HCT116 (cell line): ENCODE data around the gene SMARCD2. TPM values are rescaled to one million over a fixed set of nuclear protein-coding genes. Genes with fewer than 3 reads are reported as not detected.

Source experiments
- ATAC-seq: fragments of 200-7000 bp; cut with Tn5 transposase; 2 replicates; pipeline ENCODE4 v1.9.1; 2020; ENCODE audit warnings: mild to moderate bottlenecking, moderate library complexity
- BruUV-seq: library from RNA; stranded (reverse); fragments of 400-500 nt; replicated peaks from 2 replicates; lab custom pipeline; 2021; lab: Mats Ljungman, UMichigan
- CTCF ChIA-PET: fragments of 300-600 bp; sonication (Branson Sonifier 250); formaldehyde crosslinking; loops from one replicate; lab custom pipeline; 2021; ENCODE audit warnings: antibody characterized with exemption; lab: Charles Lee
- POLR2A ChIA-PET: fragments of 300-600, 350-600 bp; sonication (Branson Sonifier 250); formaldehyde crosslinking; loops from one replicate; lab custom pipeline; 2021; ENCODE audit warnings: antibody characterized with exemption; lab: Charles Lee
- RAD21 ChIA-PET, 2 experiments: fragments of 300-600 bp; sonication (Branson Sonifier 250); formaldehyde crosslinking; loops; one replicate each; lab custom pipeline; 2023; ENCODE audit warnings: low total read pairs in 2 of 2; ENCODE audit not compliant: uncharacterized antibody in 2 of 2, unreplicated experiment in 2 of 2, low non-redundant PET in 1 of 2; lab: Charles Lee
- DNase-seq: peaks from one replicate; pipeline ENCODE4 v3.0.0-alpha.2; 2010; ENCODE audit warnings: low read depth, low spot score
- H2AFZ ChIP-seq: fragments of 200-600 bp; shearing (Covaris generic), sonication (generic); 2 replicates; pipeline ENCODE4 v1.6.1; 2017; ENCODE audit warnings: low read depth, mixed run types, mixed read lengths, antibody characterized with exemption, low read length; ENCODE audit not compliant: poor library complexity, severe bottlenecking
- H3K27ac ChIP-seq: 2 replicates; pipeline ENCODE4 v1.5.1; 2012; ENCODE audit warnings: low read depth, low read length
- H3K27me3 ChIP-seq: fragments of 200-600 bp; sonication (generic); 2 replicates; pipeline ENCODE4 v1.6.1; 2016; ENCODE audit warnings: mixed run types, low read length, mixed read lengths; ENCODE audit not compliant: insufficient read depth
- H3K36me3 ChIP-seq, 2 experiments: fragments of 200-500 bp in 1 of 2; fragments of 200-600 bp in 1 of 2; sonication (Bioruptor generic) in 1 of 2; sonication (generic) in 1 of 2; 2 replicates each; pipeline versions ENCODE4 v1.5.1 to v1.6.1; 2014 to 2016; ENCODE audit warnings: low read length in 2 of 2, inconsistent platforms in 1 of 2, mixed read lengths in 1 of 2, mixed run types in 1 of 2; ENCODE audit not compliant: insufficient read depth in 2 of 2, control insufficient read depth in 1 of 2
- H3K4me1 ChIP-seq, 2 experiments: fragments of 200-600 bp in 1 of 2; sonication (generic) in 1 of 2; 2 replicates each; pipeline versions ENCODE4 v1.5.1 to v1.6.1; 2012 to 2017; ENCODE audit warnings: low read length in 2 of 2, inconsistent platforms in 1 of 2, mild to moderate bottlenecking in 1 of 2, mixed read lengths in 1 of 2, mixed run types in 1 of 2, moderate library complexity in 1 of 2; ENCODE audit not compliant: insufficient read depth in 2 of 2, control insufficient read depth in 1 of 2
- H3K4me2 ChIP-seq: fragments of 200-600 bp; sonication (generic); 2 replicates; pipeline ENCODE4 v1.6.1; 2017; ENCODE audit warnings: mixed run types, low read length, mixed read lengths
- H3K4me3 ChIP-seq, 2 experiments: fragments of 200-600 bp in 1 of 2; sonication (generic) in 1 of 2; replicated peaks in 1 of 2; 2 replicates each; pipeline ENCODE4 v1.5.1; 2011 to 2016; ENCODE audit warnings: low read length in 2 of 2, control low read depth in 1 of 2, low read depth in 1 of 2, mild to moderate bottlenecking in 1 of 2, mixed read lengths in 1 of 2, mixed run types in 1 of 2
- H3K79me2 ChIP-seq: fragments of 200-600 bp; sonication (generic); 2 replicates; pipeline ENCODE4 v1.6.1; 2017; ENCODE audit warnings: mild to moderate bottlenecking, mixed run types, low read length, moderate library complexity, mixed read lengths; ENCODE audit not compliant: insufficient read depth
- H3K9ac ChIP-seq: fragments of 200-600 bp; sonication (generic); 2 replicates; pipeline ENCODE4 v1.6.1; 2016; ENCODE audit warnings: low read length, mixed read lengths
- H3K9me2 ChIP-seq: fragments of 200-600 bp; sonication (generic), shearing (Covaris generic); 2 replicates; pipeline ENCODE4 v1.6.1; 2017; ENCODE audit warnings: mixed run types, mild to moderate bottlenecking, moderate library complexity; ENCODE audit not compliant: insufficient read depth
- H3K9me3 ChIP-seq, 2 experiments: fragments of 200-500 bp in 1 of 2; fragments of 200-600 bp in 1 of 2; sonication (Bioruptor generic) in 1 of 2; sonication (generic) in 1 of 2; 2 replicates each; pipeline ENCODE4 v1.6.1; 2014 to 2017; ENCODE audit warnings: low read length in 2 of 2, mixed read lengths in 2 of 2, inconsistent platforms in 1 of 2, low read depth in 1 of 2, mild to moderate bottlenecking in 1 of 2, mixed run types in 1 of 2, moderate library complexity in 1 of 2; ENCODE audit not compliant: control insufficient read depth in 1 of 2, insufficient read depth in 1 of 2
- H4K20me1 ChIP-seq: fragments of 200-600 bp; sonication (generic), shearing (Covaris generic); 2 replicates; pipeline ENCODE4 v1.6.1; 2017; ENCODE audit warnings: mixed run types, mild to moderate bottlenecking, moderate library complexity; ENCODE audit not compliant: insufficient read depth
- ATF3 ChIP-seq: IDR thresholded peaks from 2 replicates; pipeline ENCODE4 v1.6.1; 2012
- CBX3 ChIP-seq: IDR thresholded peaks from 2 replicates; pipeline ENCODE4 v1.6.1; 2012; ENCODE audit warnings: low read depth
- CEBPB ChIP-seq: IDR thresholded peaks from 2 replicates; pipeline ENCODE4 v1.6.1; 2012; ENCODE audit warnings: low read depth
- EGR1 ChIP-seq: IDR thresholded peaks from 2 replicates; pipeline ENCODE4 v1.6.1; 2012; ENCODE audit warnings: low read depth
- ELF1 ChIP-seq: IDR thresholded peaks from 2 replicates; pipeline ENCODE4 v1.6.1; 2012; ENCODE audit warnings: low read depth, borderline replicate concordance
- EZH2phosphoT487 ChIP-seq: fragments of 200-600 bp; IDR thresholded peaks from 2 replicates; pipeline ENCODE4 v1.6.1; 2018; ENCODE audit warnings: antibody characterized with exemption, borderline replicate concordance
- FOSL1 ChIP-seq: IDR thresholded peaks from 2 replicates; pipeline ENCODE4 v1.6.1; 2012; ENCODE audit warnings: low read depth
- POLR2A ChIP-seq: IDR thresholded peaks from 2 replicates; pipeline ENCODE4 v1.7.0; 2011; ENCODE audit warnings: borderline replicate concordance; ENCODE audit not compliant: insufficient read depth, insufficient read length; ENCODE audit errors: extremely low read depth
- POLR2AphosphoS5 ChIP-seq: IDR thresholded peaks from 2 replicates; pipeline ENCODE4 v1.6.1; 2011; ENCODE audit warnings: mild to moderate bottlenecking, low read depth, low read length, moderate library complexity
- RAD21 ChIP-seq: IDR thresholded peaks from 2 replicates; pipeline ENCODE4 v1.6.1; 2012; ENCODE audit warnings: low read depth, mild to moderate bottlenecking
- REST ChIP-seq: IDR thresholded peaks from 2 replicates; pipeline ENCODE4 v1.6.1; 2012; ENCODE audit warnings: low read depth
- SIN3A ChIP-seq: IDR thresholded peaks from 2 replicates; pipeline ENCODE4 v1.6.1; 2012; ENCODE audit warnings: low read depth
- SP1 ChIP-seq: IDR thresholded peaks from 2 replicates; pipeline ENCODE4 v1.6.1; 2012; ENCODE audit warnings: low read depth
- SRF ChIP-seq: IDR thresholded peaks from 2 replicates; pipeline ENCODE4 v1.6.1; 2012; ENCODE audit warnings: low read depth
- TCF7L2 ChIP-seq: IDR thresholded peaks from 2 replicates; pipeline ENCODE4 v1.7.0; 2011; ENCODE audit warnings: borderline replicate concordance, inconsistent platforms; ENCODE audit not compliant: insufficient read depth, insufficient read length; ENCODE audit errors: extremely low read depth
- YY1 ChIP-seq: IDR thresholded peaks from 2 replicates; pipeline ENCODE4 v1.6.1; 2011; ENCODE audit warnings: low read length, low read depth, moderate library complexity, mild to moderate bottlenecking; ENCODE audit not compliant: insufficient replicate concordance; ENCODE audit errors: extremely low read depth
- ZFX ChIP-seq: fragments of 450-650 bp; IDR thresholded peaks from 2 replicates; pipeline ENCODE4 v1.6.1; 2017
- ZNF274 ChIP-seq: fragments of 200-500 bp; sonication (Bioruptor generic); IDR thresholded peaks from 2 replicates; pipeline ENCODE4 v1.6.1; 2014; ENCODE audit warnings: mild to moderate bottlenecking, low read depth, low read length, inconsistent platforms
- intact Hi-C: fragments of 100-400 bp; cut with micrococcal nuclease; formaldehyde crosslinking; loops from 2 replicates; pipeline ENCODE4 v1.10.0; 2022
- total RNA-seq: library from RNA; stranded (reverse); gene quantifications from one replicate; pipeline ENCODE4 v1.2.1, GENCODE V29; 2021; ENCODE audit not compliant: unreplicated experiment
- TF ChIP-seq, protein P1 (sequence below): IDR thresholded peaks from 2 replicates; pipeline ENCODE4 v1.6.1; 2011; ENCODE audit warnings: mild to moderate bottlenecking, low read length, moderate library complexity; ENCODE audit not compliant: insufficient replicate concordance; ENCODE audit errors: extremely low read depth
- TF ChIP-seq, protein P2 (sequence below): IDR thresholded peaks from 2 replicates; pipeline ENCODE4 v1.6.1; 2012

SMARCD2 gene
- total RNA-seq, 1 experiment from 2014 or later = 168 TPM

DNA sequence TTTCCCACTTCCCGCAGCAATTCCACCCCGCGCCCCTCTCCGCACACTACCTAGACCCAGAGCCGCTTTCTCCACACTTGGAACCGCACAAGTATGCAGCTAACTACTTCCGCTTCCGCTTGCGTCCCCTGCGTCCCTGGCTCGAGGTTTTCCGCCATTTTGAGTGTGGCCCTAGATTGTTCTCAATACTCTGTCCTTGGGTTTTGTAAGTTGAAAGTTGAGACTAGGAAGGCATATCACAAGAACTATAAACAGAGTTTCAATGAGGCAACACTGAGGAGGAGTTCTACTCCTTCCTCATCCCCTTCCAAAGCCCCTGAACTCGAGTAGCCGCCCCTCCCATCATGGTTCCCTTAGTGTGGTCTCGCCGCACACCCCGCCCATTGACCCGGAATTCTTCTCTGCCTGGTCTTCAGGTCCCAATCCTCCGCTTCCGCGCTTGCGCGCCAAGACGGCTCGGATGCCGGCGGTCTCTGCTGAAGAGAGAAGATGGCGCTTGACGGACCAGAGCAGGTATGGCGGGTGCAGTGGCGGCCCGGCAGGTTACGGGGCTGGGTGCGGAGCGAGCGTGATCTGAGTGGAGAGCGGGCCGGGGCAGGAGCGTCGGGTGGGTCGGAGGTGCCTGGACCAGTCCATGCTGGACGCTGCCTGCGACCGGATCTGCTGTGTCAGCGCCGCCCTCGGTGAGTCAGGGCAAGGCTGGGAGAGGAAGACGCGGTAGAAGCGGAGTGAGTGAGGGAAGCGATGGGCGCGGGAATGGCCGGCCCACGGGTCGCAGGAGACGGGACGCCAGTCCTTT lies 15.3 kb downstream of the SMARCD2 start, which contains the start of the genes FTSJ3 and PSMC5:
TSS of gene FTSJ3 (minus strand) at position 662 of the 799 bp plus-strand sequence. CDS start 761 bp downstream, outside the sequence.
TSS of gene PSMC5 (plus strand) at position 430 of the 799 bp plus-strand sequence. CDS start at position 490, 60 bp downstream.
- Histone ChIP-seq H2AFZ (peak within 1 kb of the TSS; percentile 50), H3K9me3 (no peaks in the 10 kb centered on the region), H3K9ac (peak within 1 kb of the TSS; percentile 88), H3K4me2 (peak within 1 kb of the TSS; percentile 84), H3K79me2 (peaks cover 92% of the 10 kb centered on the region), H3K4me3 (peak within 1 kb of the TSS; percentile 81 to 85), H3K27me3 (no peaks in the 10 kb centered on the region), H3K27ac (peak within 1 kb of the TSS; percentile 81), H3K36me3 (peaks cover 62 to 71% of the 10 kb centered on the region in 2 experiments; a peak in 3 of 4 replicates), H3K9me2 (no peaks in the 10 kb centered on the region), H3K4me1 (peaks cover 8 to 16% of the 10 kb centered on the region in 2 experiments), H4K20me1 (peaks cover 3% of the 10 kb centered on the region; the same call in 1 of the 2 replicates)
- BruUV-seq = no TSS peak
- intact Hi-C loops = loop anchor here (1.0 to 5.0 kb wide), 3 partner anchors 12 to 130 kb away; partner anchors contain the start of gene CCDC47
- ATAC-seq (peak; percentile 89), DNase-seq (peak; percentile 98)
- RAD21 ChIA-PET = no interaction called here
- POLR2A ChIA-PET = interaction anchor here (1.2 to 4.3 kb wide), 3 partner anchors 12 to 54 kb away, joined by 5 to 16 read pairs (median 7); partner anchors contain the start of genes CCDC47 and DDX42
- CTCF ChIA-PET = interaction anchor here (1.0 to 1.7 kb wide), 2 partner anchors 7 to 41 kb away, joined by 3 to 6 read pairs; no protein-coding TSS in a partner anchor
- TF ChIP-seq SRF (no peak), EGR1 (peak; percentile 97), ZNF274 (no peak), YY1 (peak; percentile 99), POLR2AphosphoS5 (peak; percentile 92), SP1 (peak; percentile 81), EZH2phosphoT487 (no peak), TCF7L2 (peak; percentile 37), RAD21 (no peak), ZFX (no peak), FOSL1 (no peak), CBX3 (no peak), CEBPB (no peak), ATF3 (no peak), POLR2A (peak; percentile 89), ELF1 (peak; percentile 88; the same call in 1 of the 2 replicates), REST (no peak), SIN3A (peak; percentile 96)
- TF ChIP-seq, protein P1, sequence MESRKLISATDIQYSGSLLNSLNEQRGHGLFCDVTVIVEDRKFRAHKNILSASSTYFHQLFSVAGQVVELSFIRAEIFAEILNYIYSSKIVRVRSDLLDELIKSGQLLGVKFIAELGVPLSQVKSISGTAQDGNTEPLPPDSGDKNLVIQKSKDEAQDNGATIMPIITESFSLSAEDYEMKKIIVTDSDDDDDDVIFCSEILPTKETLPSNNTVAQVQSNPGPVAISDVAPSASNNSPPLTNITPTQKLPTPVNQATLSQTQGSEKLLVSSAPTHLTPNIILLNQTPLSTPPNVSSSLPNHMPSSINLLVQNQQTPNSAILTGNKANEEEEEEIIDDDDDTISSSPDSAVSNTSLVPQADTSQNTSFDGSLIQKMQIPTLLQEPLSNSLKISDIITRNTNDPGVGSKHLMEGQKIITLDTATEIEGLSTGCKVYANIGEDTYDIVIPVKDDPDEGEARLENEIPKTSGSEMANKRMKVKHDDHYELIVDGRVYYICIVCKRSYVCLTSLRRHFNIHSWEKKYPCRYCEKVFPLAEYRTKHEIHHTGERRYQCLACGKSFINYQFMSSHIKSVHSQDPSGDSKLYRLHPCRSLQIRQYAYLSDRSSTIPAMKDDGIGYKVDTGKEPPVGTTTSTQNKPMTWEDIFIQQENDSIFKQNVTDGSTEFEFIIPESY = peak; percentile 37
- TF ChIP-seq, protein P2, sequence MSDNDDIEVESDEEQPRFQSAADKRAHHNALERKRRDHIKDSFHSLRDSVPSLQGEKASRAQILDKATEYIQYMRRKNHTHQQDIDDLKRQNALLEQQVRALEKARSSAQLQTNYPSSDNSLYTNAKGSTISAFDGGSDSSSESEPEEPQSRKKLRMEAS = peak; percentile 86
